K562 (cell line): ENCODE measurements around the gene ABHD8. TPM values are rescaled to one million over a fixed set of nuclear protein-coding genes. Genes with fewer than 3 reads are reported as not detected.
A peak's percentile ranks its signal among the peaks of the same experiment; 100 is the strongest.

Source experiments
- AFF1 ChIP-seq, 2 experiments: fragments of 450-650 bp; IDR thresholded peaks; 2 replicates each; pipeline ENCODE4 v1.6.1; 2018; ENCODE audit warnings: mild to moderate bottlenecking in 2 of 2, low read depth in 1 of 2; ENCODE audit not compliant: partially characterized antibody in 2 of 2
- COPS2 ChIP-seq: fragments of 450-650 bp; conservative IDR thresholded peaks from 2 replicates; pipeline ENCODE4 v1.6.1; 2016; ENCODE audit warnings: mild to moderate bottlenecking, moderate library complexity
- CXXC5 ChIP-seq: fragments of 250-450 bp; sonication (Bioruptor Pico); IDR thresholded peaks from 2 replicates; pipeline ENCODE4 v1.8.0; 2022; ENCODE audit warnings: inconsistent platforms, mild to moderate bottlenecking, moderate library complexity
- FIP1L1 ChIP-seq: fragments of 200-400 bp; formaldehyde crosslinking; IDR thresholded peaks from 2 replicates; pipeline ENCODE4 v1.6.1; 2018; ENCODE audit warnings: mild to moderate bottlenecking, low read depth, low read length; ENCODE audit not compliant: poor library complexity, severe bottlenecking
- FOXA1 ChIP-seq: fragments of 450-650 bp; IDR thresholded peaks from 2 replicates; pipeline ENCODE4 v1.6.1; 2016; ENCODE audit warnings: mild to moderate bottlenecking, borderline replicate concordance
- FOXA3 ChIP-seq, 2 experiments: fragments of 450-650 bp in 1 of 2; sonication (generic) in 1 of 2; formaldehyde crosslinking; IDR thresholded peaks in 1 of 2; conservative IDR thresholded peaks in 1 of 2; 2 replicates each; pipeline versions ENCODE4 v1.4.0 to v1.8.0; 2020 to 2022; ENCODE audit warnings: mild to moderate bottlenecking in 2 of 2, missing genetic modification reagents in 1 of 2
- GTF2F1 ChIP-seq: IDR thresholded peaks from 2 replicates; pipeline ENCODE4 v1.6.1; 2011; ENCODE audit warnings: low read depth, low read length, improper control_type of control experiment
- HOXB6 ChIP-seq: fragments of 250-450 bp; sonication (Bioruptor Pico); IDR thresholded peaks from 2 replicates; pipeline ENCODE4 v1.5.1; 2022; ENCODE audit warnings: mild to moderate bottlenecking, borderline replicate concordance
- L3MBTL2 ChIP-seq: fragments of 450-650 bp; IDR thresholded peaks from 2 replicates; pipeline ENCODE4 v1.6.1; 2016; ENCODE audit warnings: mild to moderate bottlenecking, moderate library complexity
- MCM2 ChIP-seq: fragments of 450-650 bp; IDR thresholded peaks from 2 replicates; pipeline ENCODE4 v1.6.1; 2017; ENCODE audit warnings: low read depth, mild to moderate bottlenecking
- MXI1 ChIP-seq: IDR thresholded peaks from 2 replicates; pipeline ENCODE4 v1.6.1; 2011; ENCODE audit warnings: low read depth, mild to moderate bottlenecking, improper control_type of control experiment, low read length
- NR0B1 ChIP-seq: fragments of 450-650 bp; IDR thresholded peaks from one replicate; pipeline ENCODE4 v1.6.1; 2018; ENCODE audit warnings: mild to moderate bottlenecking, moderate library complexity; ENCODE audit not compliant: partially characterized antibody
- SRF ChIP-seq, 2 experiments: fragments of 250-450, 450-650 bp in 1 of 2; sonication (Bioruptor Pico) in 1 of 2; sonication (generic) in 1 of 2; formaldehyde crosslinking; IDR thresholded peaks; 2 replicates each; pipeline versions ENCODE4 v1.5.0 to v1.5.1; 2020 to 2022; ENCODE audit warnings: mild to moderate bottlenecking in 1 of 2, missing genetic modification reagents in 1 of 2
- TAF1 ChIP-seq: IDR thresholded peaks from 2 replicates; pipeline ENCODE4 v1.6.1; 2011; ENCODE audit warnings: mild to moderate bottlenecking, low read length, moderate library complexity; ENCODE audit not compliant: insufficient read depth, control insufficient read depth, severe bottlenecking; ENCODE audit errors: extremely low read depth
- ZBTB17 ChIP-seq: fragments of 450-650 bp; formaldehyde crosslinking; IDR thresholded peaks from 2 replicates; pipeline ENCODE4 v1.4.0; 2020; ENCODE audit warnings: mild to moderate bottlenecking
- ZBTB26 ChIP-seq: fragments of 450-650 bp; formaldehyde crosslinking; IDR thresholded peaks from 2 replicates; pipeline ENCODE4 v1.4.0; 2022; ENCODE audit warnings: missing genetic modification characterization
- ZNF140 ChIP-seq: fragments of 250-450 bp; sonication (Bioruptor Pico); IDR thresholded peaks from 2 replicates; pipeline ENCODE4 v1.8.0; 2021; ENCODE audit warnings: moderate library complexity, mild to moderate bottlenecking, inconsistent platforms
- ZNF239 ChIP-seq: fragments of 250-450 bp; sonication (Bioruptor Pico); IDR thresholded peaks from 2 replicates; pipeline ENCODE4 v1.4.0; 2020; ENCODE audit warnings: mild to moderate bottlenecking
- ZNF263 ChIP-seq: sonication (generic); formaldehyde crosslinking; IDR thresholded peaks from 2 replicates; pipeline ENCODE4 v1.8.0; 2022; ENCODE audit warnings: mild to moderate bottlenecking, missing genetic modification reagents, borderline replicate concordance
- ZNF347 ChIP-seq: fragments of 450-650 bp; formaldehyde crosslinking; IDR thresholded peaks from 2 replicates; pipeline ENCODE4 v1.4.0; 2020; ENCODE audit warnings: low read depth, mild to moderate bottlenecking, moderate library complexity
- ZNF41 ChIP-seq: fragments of 250-450 bp; sonication (Bioruptor Pico); conservative IDR thresholded peaks from 2 replicates; pipeline ENCODE4 v1.4.0; 2020; ENCODE audit warnings: mild to moderate bottlenecking
- polyA plus RNA-seq, 8 experiments: library from polyadenylated mRNA; depleted of rRNA in 4 of 8; stranded (reverse) in 5 of 8; unstranded in 3 of 8; fragments of >200 nt; fragmentation: Nextera tagmentation in 2 of 8; fragmentation: Illumina TruSeq in 1 of 8; extraction: Ambion mirVana in 2 of 8; extraction: Trizol in 1 of 8; gene quantifications; 2 replicates each; pipeline versions ENCODE4 v1.2.1 to v1.2.3, GENCODE V29; 2011 to 2014; ENCODE audit warnings: inconsistent platforms in 1 of 8, missing spikeins in 1 of 8
- total RNA-seq, 7 experiments: library from RNA; depleted of rRNA in 6 of 7; stranded (reverse); fragments of >200 nt in 6 of 7; fragmentation: Illumina TruSeq in 2 of 7; extraction: Trizol in 2 of 7; gene quantifications; 2 replicates each; pipeline versions ENCODE4 v1.2.1 to v1.2.3, GENCODE V29; 2011 to 2021; ENCODE audit warnings: low replicate concordance in 1 of 7

Gene ABHD8
- total and polyA plus RNA-seq, 9 of the 15 experiments (the other 6 are each of a cell fraction or from before 2014, with no cell fraction given): 0.04 to 6.6 (median 2.0) TPM; not detected in 1

GRCh38 chr19:17333611-17334413 lies 30.6 kb upstream of the ABHD8 start (continued):
- TF ChIP-seq AFF1 (IDR thresholded peaks at IDR 0.05; ENCODE audit: low read depth in 1 of 2, partially characterized antibody in 2 of 2) (peak in 1 of 2 experiments; percentile 57), SRF (CRISPR knock-in tag; IDR thresholded peaks at IDR 0.05) (no peak), COPS2 (no peak), FOXA1 (no peak), NR0B1 (no peak), FOXA3 (CRISPR knock-in tag; conservative IDR thresholded peaks at IDR 0.05 in 1 of 2, IDR thresholded peaks at IDR 0.05 in 1 of 2) (peak in 1 of 2 experiments; percentile 64; a peak in 1 of 4 replicates), ZNF347 (CRISPR knock-in tag) (no peak), ZBTB26 (CRISPR knock-in tag) (peak; percentile 42; the same call in 1 of the 2 replicates), ZBTB17 (CRISPR knock-in tag) (peak; percentile 78), MXI1 (no peak), MCM2 (no peak), L3MBTL2 (no peak), ZNF41 (no peak), ZNF263 (CRISPR knock-in tag) (peak; percentile 26; the same call in 1 of the 2 replicates), CXXC5 (CRISPR knock-in tag) (no peak; the same call in 1 of the 2 replicates), TAF1 (peak; percentile 65), ZNF239 (no peak), GTF2F1 (no peak), FIP1L1 (no peak), HOXB6 (CRISPR knock-in tag) (no peak), ZNF140 (CRISPR knock-in tag) (no peak)
